ENCODE measurements around the gene DDX52. TPM values are rescaled to one million over a fixed set of nuclear protein-coding genes. Genes with fewer than 3 reads are reported as not detected.

The DDX52 gene
- total RNA-seq, 4 donors from 2014 or later: 17.2 to 27.9 (median 20.3) TPM

- no peak overlapping the region for H3K4me3 ChIP-seq (replicated peaks in 1 of 3)
- H3K27me3 ChIP-seq: no peaks in the 10 kb centered on the region
- H3K4me1 ChIP-seq: no peaks in the 10 kb centered on the region
- H3K27ac ChIP-seq: no peak overlapping the region
- DNase-seq: no peak
- intact Hi-C loops (cut with DNase I): no loop called here
- TF ChIP-seq CTCF (IDR thresholded peaks at IDR 0.05) (no peak), POLR2A (IDR thresholded peaks at IDR 0.05) (no peak)
- no peaks in the 10 kb centered on the region for H3K9me3 ChIP-seq
- no peaks in the 10 kb centered on the region for H3K36me3 ChIP-seq
- WGBS, 2 donors: 78 to 93% methylated on average over 3 of the region's 3 CpGs
These were observed 29.4 kb upstream of the DDX52 start for GRCh38 chr17:37672548-37673078.

GRCh38 chr17:37671824-37672547 is 28.7 kb upstream of the DDX52 start:
- TF ChIP-seq POLR2A (IDR thresholded peaks at IDR 0.05): no peak
- TF ChIP-seq CTCF (IDR thresholded peaks at IDR 0.05): no peak
- 84 to 90% methylated on average over 2 of the region's 2 CpGs for WGBS, 2 donors
- intact Hi-C loops (cut with DNase I): no loop called here
- Histone ChIP-seq H3K4me3 (replicated peaks in 1 of 3) (no peak overlapping the region), H3K9me3 (no peaks in the 10 kb centered on the region), H3K27me3 (no peaks in the 10 kb centered on the region), H3K4me1 (no peaks in the 10 kb centered on the region), H3K27ac (no peak overlapping the region), H3K36me3 (no peaks in the 10 kb centered on the region)
- DNase-seq: no peak

- Histone ChIP-seq H3K27ac (no peak overlapping the region), H3K4me1 (no peaks in the 10 kb centered on the region), H3K36me3 (no peaks in the 10 kb centered on the region), H3K9me3 (no peaks in the 10 kb centered on the region), H3K4me3 (replicated peaks in 1 of 3) (no peak overlapping the region), H3K27me3 (no peaks in the 10 kb centered on the region)
- intact Hi-C loops (cut with DNase I): no loop called here
- no peak for DNase-seq
- 89 to 91% methylated on average over 9 of the region's 9 CpGs for WGBS, 2 donors
- TF ChIP-seq POLR2A (IDR thresholded peaks at IDR 0.05) (no peak), CTCF (IDR thresholded peaks at IDR 0.05) (no peak)
These were observed 28.0 kb upstream of the DDX52 start for GRCh38 chr17:37671028-37671823.

GRCh38 chr17:37667039-37667438 is 23.8 kb upstream of the DDX52 start:
- H3K4me1 ChIP-seq: no peaks in the 10 kb centered on the region
- WGBS, 2 donors: 94 to 100% methylated on average over 1 of the region's 1 CpG
- no peaks in the 10 kb centered on the region for H3K27me3 ChIP-seq
- H3K9me3 ChIP-seq: no peaks in the 10 kb centered on the region
- no peaks in the 10 kb centered on the region for H3K36me3 ChIP-seq
- no peak for DNase-seq
- no peak overlapping the region for H3K27ac ChIP-seq
- no peak overlapping the region for H3K4me3 ChIP-seq (replicated peaks in 1 of 3)
- TF ChIP-seq POLR2A (IDR thresholded peaks at IDR 0.05) (no peak), CTCF (IDR thresholded peaks at IDR 0.05) (no peak)
- intact Hi-C loops (cut with DNase I): no loop called here

GRCh38 chr17:37664214-37664613 is 21.0 kb upstream of the DDX52 start:
- 89 to 96% methylated on average over 3 of the region's 3 CpGs for WGBS, 2 donors
- H3K4me3 ChIP-seq (replicated peaks in 1 of 3): no peak overlapping the region
- no peak for DNase-seq
- no peaks in the 10 kb centered on the region for H3K36me3 ChIP-seq
- no peaks in the 10 kb centered on the region for H3K27me3 ChIP-seq
- no peaks in the 10 kb centered on the region for H3K9me3 ChIP-seq
- intact Hi-C loops (cut with DNase I): no loop called here
- no peaks in the 10 kb centered on the region for H3K4me1 ChIP-seq
- TF ChIP-seq POLR2A (IDR thresholded peaks at IDR 0.05) (no peak), CTCF (IDR thresholded peaks at IDR 0.05) (no peak)
- no peak overlapping the region for H3K27ac ChIP-seq
